ENCODE results near the gene GMNN. TPM values are rescaled to one million over a fixed set of nuclear protein-coding genes. Genes with fewer than 3 reads are reported as not detected.

GMNN gene
- polyA plus RNA-seq, 1 donor from 2014 or later: 13.8 TPM

DNA sequence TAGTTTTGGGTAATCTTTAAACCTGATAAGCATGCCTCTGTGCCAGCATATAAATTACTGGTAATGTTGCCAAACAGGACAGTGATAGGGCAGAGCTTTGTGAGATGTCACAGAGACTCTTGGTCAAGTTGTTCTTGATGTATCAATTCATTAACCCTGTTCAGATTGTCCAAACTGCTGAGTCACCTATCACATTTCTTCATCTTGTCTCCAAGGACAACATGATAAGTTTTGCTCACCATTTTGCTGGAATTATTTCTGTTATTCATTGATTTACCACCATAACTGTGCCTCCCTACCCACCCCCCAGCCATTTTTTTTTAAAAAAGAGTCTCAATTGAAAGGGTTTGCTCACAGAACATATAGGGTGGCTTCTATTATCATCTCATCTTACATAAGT, 19.5 kb upstream of the GMNN start:
- Histone ChIP-seq H3K27ac (ENCODE audit: low read length) (no peak overlapping the region), H3K9me3 (ENCODE audit: low read length) (no peaks in the 10 kb centered on the region), H3K27me3 (ENCODE audit: insufficient read depth, low read depth, low read length) (no peaks in the 10 kb centered on the region), H3K4me2 (ENCODE audit: low read length) (no peak overlapping the region), H3K9ac (ENCODE audit: low read length) (no peak overlapping the region), H4K20me1 (ENCODE audit: insufficient read depth) (no peaks in the 10 kb centered on the region), H3K4me3 (ENCODE audit: low read length) (no peak overlapping the region), H2AFZ (ENCODE audit: low read depth, low read length) (no peak overlapping the region), H3K79me2 (replicated peaks; ENCODE audit: insufficient read depth, low read length) (no peaks in the 10 kb centered on the region), H3K36me3 (ENCODE audit: insufficient read depth, low read length) (no peaks in the 10 kb centered on the region), H3K9me2 (ENCODE audit: insufficient read depth, low read length) (no peaks in the 10 kb centered on the region), H3F3A (ENCODE audit: insufficient read depth, low read length, poor library complexity, severe bottlenecking) (no peaks in the 10 kb centered on the region)
- TF ChIP-seq TAF1 (IDR thresholded peaks at IDR 0.05; ENCODE audit: low read depth): no peak
- TF ChIP-seq, protein P1, sequence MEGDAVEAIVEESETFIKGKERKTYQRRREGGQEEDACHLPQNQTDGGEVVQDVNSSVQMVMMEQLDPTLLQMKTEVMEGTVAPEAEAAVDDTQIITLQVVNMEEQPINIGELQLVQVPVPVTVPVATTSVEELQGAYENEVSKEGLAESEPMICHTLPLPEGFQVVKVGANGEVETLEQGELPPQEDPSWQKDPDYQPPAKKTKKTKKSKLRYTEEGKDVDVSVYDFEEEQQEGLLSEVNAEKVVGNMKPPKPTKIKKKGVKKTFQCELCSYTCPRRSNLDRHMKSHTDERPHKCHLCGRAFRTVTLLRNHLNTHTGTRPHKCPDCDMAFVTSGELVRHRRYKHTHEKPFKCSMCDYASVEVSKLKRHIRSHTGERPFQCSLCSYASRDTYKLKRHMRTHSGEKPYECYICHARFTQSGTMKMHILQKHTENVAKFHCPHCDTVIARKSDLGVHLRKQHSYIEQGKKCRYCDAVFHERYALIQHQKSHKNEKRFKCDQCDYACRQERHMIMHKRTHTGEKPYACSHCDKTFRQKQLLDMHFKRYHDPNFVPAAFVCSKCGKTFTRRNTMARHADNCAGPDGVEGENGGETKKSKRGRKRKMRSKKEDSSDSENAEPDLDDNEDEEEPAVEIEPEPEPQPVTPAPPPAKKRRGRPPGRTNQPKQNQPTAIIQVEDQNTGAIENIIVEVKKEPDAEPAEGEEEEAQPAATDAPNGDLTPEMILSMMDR (IDR thresholded peaks at IDR 0.05; ENCODE audit: poor library complexity, severe bottlenecking): no peak
- TF ChIP-seq EP300 (conservative IDR thresholded peaks at IDR 0.05; ENCODE audit: poor library complexity, severe bottlenecking): no peak
- TF ChIP-seq POLR2AphosphoS5 (IDR thresholded peaks at IDR 0.05): no peak
- TF ChIP-seq, protein P2, sequence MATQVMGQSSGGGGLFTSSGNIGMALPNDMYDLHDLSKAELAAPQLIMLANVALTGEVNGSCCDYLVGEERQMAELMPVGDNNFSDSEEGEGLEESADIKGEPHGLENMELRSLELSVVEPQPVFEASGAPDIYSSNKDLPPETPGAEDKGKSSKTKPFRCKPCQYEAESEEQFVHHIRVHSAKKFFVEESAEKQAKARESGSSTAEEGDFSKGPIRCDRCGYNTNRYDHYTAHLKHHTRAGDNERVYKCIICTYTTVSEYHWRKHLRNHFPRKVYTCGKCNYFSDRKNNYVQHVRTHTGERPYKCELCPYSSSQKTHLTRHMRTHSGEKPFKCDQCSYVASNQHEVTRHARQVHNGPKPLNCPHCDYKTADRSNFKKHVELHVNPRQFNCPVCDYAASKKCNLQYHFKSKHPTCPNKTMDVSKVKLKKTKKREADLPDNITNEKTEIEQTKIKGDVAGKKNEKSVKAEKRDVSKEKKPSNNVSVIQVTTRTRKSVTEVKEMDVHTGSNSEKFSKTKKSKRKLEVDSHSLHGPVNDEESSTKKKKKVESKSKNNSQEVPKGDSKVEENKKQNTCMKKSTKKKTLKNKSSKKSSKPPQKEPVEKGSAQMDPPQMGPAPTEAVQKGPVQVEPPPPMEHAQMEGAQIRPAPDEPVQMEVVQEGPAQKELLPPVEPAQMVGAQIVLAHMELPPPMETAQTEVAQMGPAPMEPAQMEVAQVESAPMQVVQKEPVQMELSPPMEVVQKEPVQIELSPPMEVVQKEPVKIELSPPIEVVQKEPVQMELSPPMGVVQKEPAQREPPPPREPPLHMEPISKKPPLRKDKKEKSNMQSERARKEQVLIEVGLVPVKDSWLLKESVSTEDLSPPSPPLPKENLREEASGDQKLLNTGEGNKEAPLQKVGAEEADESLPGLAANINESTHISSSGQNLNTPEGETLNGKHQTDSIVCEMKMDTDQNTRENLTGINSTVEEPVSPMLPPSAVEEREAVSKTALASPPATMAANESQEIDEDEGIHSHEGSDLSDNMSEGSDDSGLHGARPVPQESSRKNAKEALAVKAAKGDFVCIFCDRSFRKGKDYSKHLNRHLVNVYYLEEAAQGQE (IDR thresholded peaks at IDR 0.05; ENCODE audit: borderline replicate concordance): no peak
- TF ChIP-seq EZH2 (IDR thresholded peaks at IDR 0.05; ENCODE audit: borderline replicate concordance, insufficient read depth, low read length, poor library complexity, severe bottlenecking): no peak
- TF ChIP-seq MXI1 (conservative IDR thresholded peaks at IDR 0.05; ENCODE audit: poor library complexity, severe bottlenecking): no peak
- TF ChIP-seq SMC3 (conservative IDR thresholded peaks at IDR 0.05; ENCODE audit: poor library complexity): no peak
- TF ChIP-seq RAD21 (conservative IDR thresholded peaks at IDR 0.05): no peak

DNA sequence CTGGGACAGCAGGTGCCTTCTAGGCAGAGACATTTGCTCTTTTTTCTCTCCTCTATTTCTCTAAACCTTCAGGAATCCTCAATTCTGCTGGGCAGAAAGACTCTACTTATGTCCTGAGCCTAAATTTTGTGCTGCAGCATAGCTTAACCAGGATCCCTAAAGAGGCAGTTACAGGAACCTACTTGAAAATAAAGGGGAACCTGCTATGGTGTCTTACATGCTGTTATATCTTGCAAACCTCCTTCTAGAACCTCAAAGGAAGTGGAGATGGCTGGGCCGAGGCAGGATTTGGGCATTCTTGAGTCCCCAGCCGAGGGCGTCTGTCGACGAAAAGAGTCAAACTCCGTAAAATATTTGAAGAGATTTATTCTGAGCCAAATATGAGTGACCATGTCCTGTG, 17.1 kb upstream of the GMNN start:
- H4K20me1 ChIP-seq (ENCODE audit: insufficient read depth): no peaks in the 10 kb centered on the region
- no peak overlapping the region for H3K4me2 ChIP-seq (ENCODE audit: low read length)
- H3F3A ChIP-seq (ENCODE audit: insufficient read depth, low read length, poor library complexity, severe bottlenecking): no peaks in the 10 kb centered on the region
- no peaks in the 10 kb centered on the region for H3K36me3 ChIP-seq (ENCODE audit: insufficient read depth, low read length)
- TF ChIP-seq EP300 (conservative IDR thresholded peaks at IDR 0.05; ENCODE audit: poor library complexity, severe bottlenecking): no peak
- no peak for TF ChIP-seq MXI1 (conservative IDR thresholded peaks at IDR 0.05; ENCODE audit: poor library complexity, severe bottlenecking)
- TF ChIP-seq TAF1 (IDR thresholded peaks at IDR 0.05; ENCODE audit: low read depth): no peak
- no peak for TF ChIP-seq EZH2 (IDR thresholded peaks at IDR 0.05; ENCODE audit: borderline replicate concordance, insufficient read depth, low read length, poor library complexity, severe bottlenecking)
- no peak for TF ChIP-seq SMC3 (conservative IDR thresholded peaks at IDR 0.05; ENCODE audit: poor library complexity)
- TF ChIP-seq, protein P2 (IDR thresholded peaks at IDR 0.05; ENCODE audit: borderline replicate concordance): no peak
- TF ChIP-seq POLR2AphosphoS5 (IDR thresholded peaks at IDR 0.05): no peak
- TF ChIP-seq RAD21 (conservative IDR thresholded peaks at IDR 0.05): no peak
- TF ChIP-seq, protein P1 (IDR thresholded peaks at IDR 0.05; ENCODE audit: poor library complexity, severe bottlenecking): no peak
- H2AFZ ChIP-seq (ENCODE audit: low read depth, low read length): no peak overlapping the region
- no peaks in the 10 kb centered on the region for H3K27me3 ChIP-seq (ENCODE audit: insufficient read depth, low read depth, low read length)
- no peaks in the 10 kb centered on the region for H3K9me3 ChIP-seq (ENCODE audit: low read length)
- no peak overlapping the region for H3K9ac ChIP-seq (ENCODE audit: low read length)
- no peak overlapping the region for H3K27ac ChIP-seq (ENCODE audit: low read length)
- no peaks in the 10 kb centered on the region for H3K79me2 ChIP-seq (replicated peaks; ENCODE audit: insufficient read depth, low read length)
- no peaks in the 10 kb centered on the region for H3K9me2 ChIP-seq (ENCODE audit: insufficient read depth, low read length)
- no peak overlapping the region for H3K4me3 ChIP-seq (ENCODE audit: low read length)

Measured in neural cell (in vitro differentiated cells).